IPS DF 6.9 (cell line): ENCODE data around the gene NKAIN2.
"Not testable (repeated sequence)": the region's sequence is repeated elsewhere in the genome, so short reads cannot be mapped to it uniquely, and the experiment has no call there.

Source experiments
- DNase-seq: peaks from one replicate; pipeline ENCODE4 v3.0.0-alpha.2; 2013; ENCODE audit warnings: low read depth, low spot score
- H3K27ac ChIP-seq: one replicate; pipeline ENCODE4 v1.5.1; 2013; ENCODE audit warnings: low read length, control low read depth
- H3K27me3 ChIP-seq: 2 replicates; pipeline ENCODE4 v1.6.1; 2013; ENCODE audit warnings: mild to moderate bottlenecking, low read length; ENCODE audit not compliant: control insufficient read depth, insufficient read depth
- H3K36me3 ChIP-seq: 2 replicates; pipeline ENCODE4 v1.6.1; 2013; ENCODE audit warnings: low read length; ENCODE audit not compliant: control insufficient read depth, insufficient read depth
- H3K4me1 ChIP-seq: 2 replicates; pipeline ENCODE4 v1.6.1; 2013; ENCODE audit warnings: low read length; ENCODE audit not compliant: control insufficient read depth, insufficient read depth
- H3K4me3 ChIP-seq: 2 replicates; pipeline ENCODE4 v1.5.1; 2013; ENCODE audit warnings: mild to moderate bottlenecking, low read length
- H3K9me3 ChIP-seq: 2 replicates; pipeline ENCODE4 v1.6.1; 2013; ENCODE audit warnings: low read length, inconsistent platforms; ENCODE audit not compliant: control insufficient read depth, insufficient read depth
- WGBS: extraction: QIAGEN DNeasy Blood & Tissue Kit; methylation state at CpG from one replicate; pipeline ENCODE4 v1.1.7; 2013; ENCODE audit warnings: mixed read lengths, missing lambda C conversion rate; ENCODE audit not compliant: insufficient read length, insufficient coverage; 5-methylcytosine and 5-hydroxymethylcytosine counted together

Gene NKAIN2

GRCh38 chr6:124723671-124724070 lies 920.0 kb downstream of the NKAIN2 start:
- Histone ChIP-seq H3K4me3 (no peak overlapping the region), H3K27ac (no peak overlapping the region), H3K4me1 (no peaks in the 10 kb centered on the region), H3K36me3 (no peaks in the 10 kb centered on the region), H3K27me3 (no peaks in the 10 kb centered on the region), H3K9me3 (no peaks in the 10 kb centered on the region)
- DNase-seq: no peak

DNA sequence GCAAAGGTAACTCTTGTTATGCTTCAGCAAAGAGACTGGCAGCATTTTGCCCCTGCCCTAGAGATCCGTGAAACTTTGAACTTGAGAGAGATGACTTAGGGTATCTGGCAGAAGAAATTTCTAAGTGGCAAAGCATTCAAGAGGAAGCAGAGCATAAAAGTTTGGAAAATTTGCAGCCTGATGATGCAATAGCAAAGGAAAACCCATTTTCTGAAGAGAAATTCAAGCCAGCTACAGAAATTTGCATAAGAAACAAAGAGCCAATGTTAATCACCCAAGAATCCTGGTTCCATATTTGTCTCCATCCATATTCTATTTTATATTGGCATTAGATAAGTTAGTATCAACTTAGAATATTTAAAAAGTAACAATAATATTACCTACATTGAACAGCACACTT lies 934.1 kb downstream of the NKAIN2 start:
- H3K4me3 ChIP-seq, H3K4me1 ChIP-seq, H3K27me3 ChIP-seq, H3K36me3 ChIP-seq, H3K27ac ChIP-seq, DNase-seq, H3K9me3 ChIP-seq: not testable (repeated sequence)
- no CpG with 5 or more reads among the region's 1 CpG for WGBS

- Histone ChIP-seq H3K36me3 (no peaks in the 10 kb centered on the region), H3K4me3 (no peak overlapping the region), H3K4me1 (no peaks in the 10 kb centered on the region), H3K27me3 (no peaks in the 10 kb centered on the region), H3K9me3 (no peaks in the 10 kb centered on the region), H3K27ac (no peak overlapping the region)
- no peak for DNase-seq
Measured at GRCh38 chr6:124738482-124738881, 934.8 kb downstream of the NKAIN2 start.

- WGBS: 100% methylated on average over 1 of the region's 2 CpGs
- no peaks in the 10 kb centered on the region for H3K4me1 ChIP-seq
- H3K9me3 ChIP-seq: no peaks in the 10 kb centered on the region
- no peaks in the 10 kb centered on the region for H3K27me3 ChIP-seq
- no peak overlapping the region for H3K4me3 ChIP-seq
- no peak for DNase-seq
- H3K27ac ChIP-seq: no peak overlapping the region
- no peaks in the 10 kb centered on the region for H3K36me3 ChIP-seq
Measured at GRCh38 chr6:124741341-124741740, 937.7 kb downstream of the NKAIN2 start.

DNA sequence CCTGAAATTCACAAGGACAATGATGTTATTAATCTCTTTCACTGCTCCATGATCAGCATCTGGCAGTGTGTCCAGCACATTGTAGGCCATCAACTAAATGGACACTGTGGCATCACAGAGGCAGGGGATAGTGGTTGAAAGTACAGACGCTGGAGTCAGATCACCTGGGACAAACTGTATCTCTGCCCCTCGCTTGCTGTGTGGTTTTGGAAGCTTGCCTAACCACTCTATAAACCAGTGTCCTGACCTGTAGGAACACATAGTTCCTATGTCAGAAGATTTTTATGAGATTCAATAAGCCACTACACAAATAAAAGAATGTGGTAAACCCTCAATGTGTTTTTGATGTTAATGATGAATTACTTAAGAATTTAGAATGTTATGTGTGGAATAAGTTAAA lies 939.3 kb downstream of the NKAIN2 start:
- Histone ChIP-seq H3K27me3 (no peaks in the 10 kb centered on the region), H3K36me3 (no peaks in the 10 kb centered on the region), H3K27ac (no peak overlapping the region), H3K4me3 (no peak overlapping the region), H3K9me3 (no peaks in the 10 kb centered on the region), H3K4me1 (no peaks in the 10 kb centered on the region)
- no CpG with 5 or more reads among the region's 2 CpGs for whole genome bisulfite sequencing
- no peak for DNase-seq

DNA sequence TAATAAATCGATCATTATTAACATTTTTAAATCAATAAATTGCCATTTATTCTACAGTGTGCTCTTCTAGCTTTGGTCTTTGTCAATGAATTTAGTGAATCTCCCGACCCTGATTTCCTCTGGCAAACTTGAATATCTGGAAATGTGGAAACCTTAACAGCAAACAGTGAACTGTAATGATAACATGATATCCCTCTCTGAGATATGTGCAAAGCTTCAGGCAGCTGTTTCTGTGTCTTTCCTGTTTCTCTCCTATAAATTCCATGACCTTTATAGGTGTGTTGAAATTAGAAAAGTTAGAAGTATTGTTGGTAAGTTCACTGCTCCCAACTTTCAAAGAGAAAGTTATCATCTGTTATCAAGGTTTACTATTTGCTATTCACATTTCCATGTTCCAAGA lies 939.8 kb downstream of the NKAIN2 start:
- Histone ChIP-seq H3K27me3 (no peaks in the 10 kb centered on the region), H3K4me1 (no peaks in the 10 kb centered on the region), H3K36me3 (no peaks in the 10 kb centered on the region), H3K9me3 (no peaks in the 10 kb centered on the region), H3K4me3 (no peak overlapping the region), H3K27ac (no peak overlapping the region)
- no peak for DNase-seq
- WGBS: no CpG with 5 or more reads among the region's 2 CpGs

DNA sequence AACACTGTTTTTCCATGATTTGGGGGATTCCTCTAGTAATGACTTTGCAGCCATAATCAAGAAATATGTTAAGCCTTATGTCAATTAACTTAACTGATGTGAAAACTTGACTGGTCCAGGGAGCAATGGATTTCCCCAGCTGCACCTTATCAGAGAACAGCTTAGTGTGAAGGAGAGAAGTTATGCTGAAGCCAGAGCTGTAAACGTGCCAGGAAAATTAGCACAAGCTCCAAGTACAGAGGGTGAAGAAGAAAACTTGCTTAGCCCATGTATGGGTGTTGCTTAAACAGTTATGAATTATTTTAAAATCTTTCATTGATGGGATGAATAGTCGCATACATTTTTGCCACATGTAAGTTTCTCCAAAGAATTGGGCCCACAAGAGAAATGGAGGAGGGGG lies 943.7 kb downstream of the NKAIN2 start:
- Histone ChIP-seq H3K36me3 (no peaks in the 10 kb centered on the region), H3K27me3 (no peaks in the 10 kb centered on the region), H3K4me1 (no peaks in the 10 kb centered on the region), H3K9me3 (no peaks in the 10 kb centered on the region), H3K27ac (no peak overlapping the region), H3K4me3 (no peak overlapping the region)
- DNase-seq: no peak
- WGBS: no CpG with 5 or more reads among the region's 2 CpGs

DNA sequence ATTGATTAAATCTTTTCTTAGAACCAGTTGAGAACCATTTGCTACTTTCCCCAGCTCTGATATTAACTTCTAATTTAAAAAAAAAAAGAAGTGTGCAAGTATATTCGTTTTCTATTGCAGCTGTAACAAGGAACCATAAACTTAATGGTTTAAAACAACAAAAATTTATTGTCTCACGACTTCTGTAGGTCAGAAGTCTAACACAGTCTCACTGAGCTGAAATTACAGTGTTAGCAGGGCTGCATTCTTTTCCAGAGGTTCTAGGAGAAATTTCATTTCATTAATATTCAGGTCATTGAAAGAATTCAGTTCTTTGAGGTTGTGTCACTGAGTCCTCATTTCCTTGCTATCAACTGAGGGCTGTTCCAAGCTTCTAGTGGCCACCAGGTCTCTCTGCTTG lies 945.1 kb downstream of the NKAIN2 start:
- no peaks in the 10 kb centered on the region for H3K9me3 ChIP-seq
- no peaks in the 10 kb centered on the region for H3K4me1 ChIP-seq
- WGBS: no CpG with 5 or more reads among the region's 2 CpGs
- H3K4me3 ChIP-seq: no peak overlapping the region
- H3K27me3 ChIP-seq: no peaks in the 10 kb centered on the region
- DNase-seq: no peak
- H3K36me3 ChIP-seq: no peaks in the 10 kb centered on the region
- H3K27ac ChIP-seq: no peak overlapping the region

- Histone ChIP-seq H3K9me3 (no peaks in the 10 kb centered on the region), H3K27me3 (no peaks in the 10 kb centered on the region), H3K36me3 (no peaks in the 10 kb centered on the region), H3K27ac (no peak overlapping the region), H3K4me1 (no peaks in the 10 kb centered on the region), H3K4me3 (no peak overlapping the region)
- no peak for DNase-seq
- WGBS: no CpG with 5 or more reads among the region's 1 CpG
Measured at GRCh38 chr6:124753001-124753400, 949.3 kb downstream of the NKAIN2 start.

GRCh38 chr6:124753562-124754105 lies 950.0 kb downstream of the NKAIN2 start:
- no CpG with 5 or more reads among the region's 4 CpGs for WGBS
- no peaks in the 10 kb centered on the region for H3K9me3 ChIP-seq
- H3K27ac ChIP-seq: no peak overlapping the region
- DNase-seq: no peak
- no peaks in the 10 kb centered on the region for H3K27me3 ChIP-seq
- no peaks in the 10 kb centered on the region for H3K4me1 ChIP-seq
- no peaks in the 10 kb centered on the region for H3K36me3 ChIP-seq
- H3K4me3 ChIP-seq: no peak overlapping the region

DNA sequence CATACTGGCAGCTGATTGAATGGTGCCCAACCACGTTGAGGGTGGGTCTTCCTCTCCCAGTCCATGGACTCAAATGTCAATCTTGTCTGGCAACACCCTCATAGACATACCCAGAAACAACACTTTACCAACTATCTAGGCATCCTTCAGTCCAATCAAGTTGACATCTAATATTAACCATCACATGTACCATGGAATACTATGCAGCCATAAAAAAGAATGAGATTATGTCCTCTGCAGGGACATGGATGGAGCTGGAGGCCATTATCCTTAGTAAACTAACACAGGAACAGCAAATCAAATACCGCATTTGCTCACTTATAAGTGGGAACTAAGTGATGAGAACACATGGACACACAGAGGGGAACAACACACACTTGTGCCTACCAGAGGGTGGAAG lies 951.7 kb downstream of the NKAIN2 start:
- Histone ChIP-seq H3K4me1 (no peaks in the 10 kb centered on the region), H3K4me3 (no peak overlapping the region), H3K36me3 (no peaks in the 10 kb centered on the region), H3K9me3 (no peaks in the 10 kb centered on the region), H3K27me3 (no peaks in the 10 kb centered on the region), H3K27ac (no peak overlapping the region)
- no CpG with 5 or more reads among the region's 2 CpGs for WGBS
- no peak for DNase-seq
